DND-41 (cell line): Measurements from ENCODE around the gene PIP5KL1.

Experiments
- CTCF ChIP-seq: IDR thresholded peaks from 2 replicates; pipeline ENCODE4 v1.5.1; 2012; ENCODE audit warnings: borderline replicate concordance, low read length, moderate library complexity, mild to moderate bottlenecking; ENCODE audit not compliant: poor library complexity, severe bottlenecking; ENCODE audit errors: extremely low read depth
- EZH2 ChIP-seq: IDR thresholded peaks from 3 replicates; pipeline ENCODE4 v1.6.1; 2012; ENCODE audit warnings: borderline replicate concordance, low read depth, mild to moderate bottlenecking, moderate library complexity, low read length, inconsistent platforms; ENCODE audit not compliant: severe bottlenecking

- TF ChIP-seq CTCF, result no peak
- no peak for TF ChIP-seq EZH2
Observed at GRCh38 chr9:127927201-127927987, 3.2 kb downstream of the PIP5KL1 start.
